ENCODE measurements around the gene LYZL6.
"Not testable (repeated sequence)": the region's sequence is repeated elsewhere in the genome, so short reads cannot be mapped to it uniquely, and the experiment has no call there.

The LYZL6 gene

DNA sequence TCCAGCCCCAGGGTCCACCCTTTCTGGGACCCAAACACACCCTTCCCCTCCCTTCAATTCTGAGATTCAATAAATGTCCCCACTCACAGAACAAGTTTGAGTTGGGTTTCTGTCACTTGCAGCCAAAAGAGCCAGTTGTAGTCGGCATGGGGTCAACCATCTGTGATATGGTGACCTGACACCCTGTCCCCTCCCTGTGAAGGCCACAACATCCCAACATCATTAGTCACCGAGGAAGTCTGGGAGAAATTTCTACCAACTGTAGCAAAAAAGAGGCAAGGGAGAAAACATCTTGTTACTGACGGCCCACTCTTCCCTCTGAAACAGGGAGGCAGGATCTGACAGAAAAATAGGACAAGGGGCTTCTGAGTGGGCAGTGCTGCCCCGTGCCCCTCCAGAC lies 638 bp upstream of the LYZL6 start:
- DNase-seq, result no peak

DNA sequence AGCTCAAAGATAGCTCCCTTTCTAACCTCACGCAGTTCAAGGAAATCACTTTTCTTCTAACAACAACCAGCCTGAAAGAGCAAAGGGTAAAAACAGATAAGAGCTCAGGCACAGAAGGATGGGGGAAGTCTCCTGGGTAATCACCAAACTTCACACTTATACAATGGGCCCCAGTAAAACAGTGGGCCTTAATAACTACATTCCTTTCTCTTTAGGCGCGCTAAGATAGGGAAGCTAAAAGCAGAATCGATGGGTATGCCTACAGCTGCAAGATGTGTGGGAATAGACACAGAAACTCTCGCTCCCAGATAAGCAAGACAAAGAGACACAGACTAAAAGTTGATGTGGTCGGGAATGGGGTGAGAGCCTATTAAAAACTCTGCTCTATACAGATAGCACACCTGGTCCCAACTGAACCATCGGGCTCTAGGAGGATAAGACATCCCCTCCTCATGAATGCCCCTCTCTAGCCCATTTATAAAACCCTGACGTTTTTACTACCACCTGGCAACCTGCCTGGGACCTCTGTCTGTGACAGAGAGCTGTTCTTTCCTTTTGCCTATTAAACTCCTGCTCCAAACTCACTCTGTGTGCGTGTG lies 826 bp downstream of the LYZL6 start:
- peak; percentile 80 for DNase-seq

DNA sequence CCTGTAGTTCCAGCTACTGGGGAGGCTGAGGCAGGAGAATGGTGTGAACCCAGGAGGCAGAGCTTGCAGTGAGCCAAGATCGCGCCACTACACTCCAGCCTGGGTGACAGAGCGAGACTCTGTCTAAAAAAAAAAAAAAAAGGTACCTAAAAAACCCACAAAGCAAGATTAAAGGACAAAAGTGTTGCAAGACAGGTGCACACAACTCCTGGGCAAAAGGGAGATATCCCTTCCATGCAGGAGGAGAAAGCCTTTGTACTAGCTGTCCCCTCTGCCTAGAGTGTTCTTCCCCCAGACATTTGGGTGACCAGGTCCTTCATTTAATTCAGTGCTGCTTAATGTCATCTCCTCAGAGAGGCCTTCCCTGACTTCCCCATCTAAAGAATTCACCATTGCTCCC lies 5.0 kb downstream of the LYZL6 start:
- not testable (repeated sequence) for DNase-seq

DNA sequence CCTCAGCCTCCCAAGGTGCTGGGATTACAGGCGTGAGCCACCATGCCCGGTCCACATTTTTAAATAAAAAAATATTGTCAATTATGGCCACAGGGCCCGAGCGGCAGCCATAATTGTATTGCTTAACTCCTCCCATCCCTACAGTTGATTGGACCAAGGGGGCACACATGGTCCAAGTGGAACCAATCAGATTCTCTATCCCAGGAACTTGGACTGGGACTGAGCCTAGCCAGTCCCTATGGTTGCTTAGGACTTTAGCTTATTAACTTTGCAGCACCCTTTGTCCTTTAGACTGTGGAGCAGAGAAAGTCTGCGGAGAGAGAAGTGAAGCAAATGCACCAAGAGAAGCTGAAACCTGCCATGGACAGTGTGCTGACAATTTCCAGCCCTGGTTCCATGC lies 7.5 kb downstream of the LYZL6 start:
- no peak for DNase-seq

- DNase-seq, result no peak
Measured at GRCh38 chr17:35934760-35935159, 8.8 kb downstream of the LYZL6 start.

DNA sequence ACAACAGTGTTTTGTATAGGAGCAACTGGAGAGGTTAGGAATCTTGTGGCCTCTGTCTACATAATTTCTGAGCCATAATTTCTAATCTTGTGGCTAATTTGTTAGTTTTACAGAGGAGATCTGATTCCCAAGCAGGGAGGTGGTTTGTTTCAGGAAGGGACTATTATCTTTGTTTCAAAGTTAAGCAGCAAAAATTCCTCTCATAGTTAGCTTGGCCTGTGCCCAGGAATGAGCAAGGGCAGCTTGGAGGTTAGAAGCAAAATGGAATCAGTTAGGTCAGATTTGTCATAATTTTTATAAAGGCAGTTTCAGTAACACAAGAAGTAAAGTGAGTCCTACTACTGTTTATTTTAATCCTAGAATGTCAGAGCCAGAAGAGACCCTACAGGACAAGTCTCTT lies 10.9 kb downstream of the LYZL6 start:
- DNase-seq, result no peak

- no peak for DNase-seq
Measured at GRCh38 chr17:35931794-35932425, 11.6 kb downstream of the LYZL6 start.

GRCh38 chr17:35930211-35931065 lies 13.1 kb downstream of the LYZL6 start, which contains the start of gene RDM1:
Gene RDM1, minus strand, starts transcription at chr17:35930773. Its CDS starts 46 bp downstream, at chr17:35930727.
- DNase-seq, result peak; percentile 89

DNA sequence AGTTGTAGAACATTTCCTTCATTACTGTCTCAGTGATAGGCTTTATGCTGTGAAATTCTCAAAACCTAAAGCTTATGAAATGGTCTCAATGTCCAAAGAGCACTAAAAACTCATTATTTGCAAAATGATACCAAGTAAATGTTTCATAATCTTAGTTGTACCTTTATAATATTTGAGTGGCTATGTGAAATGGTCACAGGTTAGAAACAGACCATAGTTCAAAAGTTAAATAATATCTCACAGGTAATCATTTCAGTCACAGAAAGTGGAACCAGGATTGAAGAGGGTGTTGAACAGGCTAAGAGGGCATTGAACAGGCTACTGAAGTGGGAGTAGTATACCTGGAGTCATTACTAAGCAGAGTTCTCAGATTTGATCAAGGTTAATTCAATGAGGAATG lies 15.8 kb downstream of the LYZL6 start:
- DNase-seq, result no peak

- no peak for DNase-seq
Measured at GRCh38 chr17:35923609-35924114, 19.9 kb downstream of the LYZL6 start.

- peak; percentile 12 for DNase-seq
Measured at GRCh38 chr17:35920229-35920628, 23.3 kb downstream of the LYZL6 start.

DNA sequence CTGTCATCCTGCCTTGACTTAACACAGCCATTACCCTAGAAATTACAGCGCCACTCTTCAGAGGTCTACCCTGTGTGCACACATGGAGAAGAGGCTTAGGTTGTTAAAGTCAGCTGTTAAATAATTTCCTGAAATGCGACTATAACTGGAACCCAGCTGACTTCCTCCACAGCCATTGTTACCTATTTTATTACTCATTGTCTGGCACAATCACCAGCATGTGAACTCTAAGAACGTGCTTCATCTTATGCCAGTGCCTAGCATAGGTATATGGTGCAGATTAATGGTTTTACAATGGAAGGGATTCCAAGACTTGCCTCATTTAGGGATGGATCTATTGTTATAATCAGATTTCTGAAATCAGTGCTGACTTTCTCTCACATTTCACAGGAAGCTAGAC lies 24.8 kb downstream of the LYZL6 start:
- DNase-seq, result no peak

DNA sequence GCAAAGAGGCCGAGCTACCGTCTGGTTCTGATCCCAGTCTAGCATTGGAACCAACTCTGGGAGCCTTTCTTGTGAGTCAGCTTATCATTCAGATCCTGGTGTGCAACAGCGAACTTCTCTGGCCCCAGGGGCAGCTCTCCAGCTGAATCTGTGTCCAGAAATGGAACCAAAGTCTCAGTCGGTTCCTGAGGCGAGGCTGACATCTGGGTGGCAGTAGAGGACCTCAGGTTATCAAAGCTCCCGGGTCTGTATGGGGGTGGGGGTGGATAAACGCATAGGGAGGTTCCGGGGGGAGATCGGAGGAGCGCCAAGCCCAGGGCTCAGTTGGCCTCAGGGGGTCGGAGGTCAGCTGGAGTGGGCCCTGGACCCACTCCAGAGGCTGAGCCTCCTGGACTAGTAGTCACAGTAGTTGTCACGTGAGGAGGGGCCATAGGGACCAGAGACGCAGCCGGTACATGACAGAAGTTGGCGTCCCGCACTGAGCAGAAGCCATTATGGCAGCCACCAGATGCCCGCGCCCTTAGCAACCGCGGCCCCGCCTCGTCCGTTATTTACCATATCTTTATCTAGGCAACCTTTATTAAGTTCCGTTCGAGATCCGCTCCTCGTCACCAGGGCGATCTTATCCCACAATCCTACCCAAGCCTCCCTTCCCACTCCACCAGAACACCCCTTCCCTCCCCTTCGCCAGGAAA lies 25.8 kb downstream of the LYZL6 start:
- no peak for DNase-seq

DNA sequence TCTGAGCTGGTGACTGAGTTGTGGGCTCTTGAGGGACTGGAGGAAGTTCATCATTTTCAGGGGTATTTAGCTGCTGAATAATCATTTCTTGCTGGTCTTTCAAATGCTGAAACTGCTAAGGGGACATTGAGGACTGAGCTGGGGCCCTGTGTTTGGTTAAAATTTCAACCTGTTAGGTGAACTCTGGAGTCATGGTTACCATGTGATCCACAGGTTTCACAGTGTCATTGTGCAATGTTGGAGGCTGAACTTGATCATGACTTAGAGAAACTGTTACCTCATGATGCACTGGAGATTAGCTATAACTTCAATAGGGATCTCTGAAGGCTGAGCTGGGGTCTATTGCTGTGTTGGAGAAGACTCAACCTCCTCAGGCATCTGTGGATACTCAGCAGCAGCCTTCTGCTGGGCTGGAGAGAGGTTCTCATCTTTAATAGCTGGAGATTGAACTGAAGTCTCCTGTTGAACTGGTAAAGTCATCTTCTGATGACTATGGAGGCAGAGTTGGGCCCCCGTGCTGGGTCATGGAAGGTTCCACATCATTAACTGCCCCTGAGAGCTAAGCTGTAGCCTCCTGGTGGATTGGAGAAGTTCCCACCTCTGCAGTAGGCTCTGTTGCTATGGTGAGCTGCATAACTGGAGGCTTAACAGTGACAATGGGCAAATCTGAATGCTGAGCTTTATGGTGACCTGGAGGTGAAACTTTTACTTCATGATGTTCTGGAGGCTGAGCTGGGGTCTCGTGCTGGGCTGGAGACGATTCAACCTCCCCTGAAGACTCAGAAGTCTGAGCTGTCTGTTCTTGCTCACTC lies 28.2 kb downstream of the LYZL6 start:
- no peak for DNase-seq

DNA sequence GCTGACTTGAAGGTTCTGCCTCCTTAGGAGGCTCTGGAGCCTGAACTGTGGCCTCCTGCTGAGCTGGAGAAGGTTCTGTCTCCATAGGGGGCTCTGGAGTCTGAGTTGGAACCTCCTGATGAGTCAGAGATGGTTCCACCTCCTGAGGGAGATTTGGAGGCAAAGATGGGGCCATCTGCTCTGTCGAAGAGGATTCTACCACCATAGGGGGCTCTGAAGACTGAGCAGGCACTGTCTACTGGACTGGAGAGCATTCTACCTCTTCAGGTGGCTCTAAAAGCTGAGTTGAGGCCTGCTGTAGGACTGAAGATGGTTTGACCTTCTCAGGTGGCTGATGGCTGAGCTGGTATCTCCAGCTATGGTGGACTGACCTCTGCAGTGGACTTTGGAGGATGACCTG lies 29.2 kb downstream of the LYZL6 start:
- no peak for DNase-seq

DNA sequence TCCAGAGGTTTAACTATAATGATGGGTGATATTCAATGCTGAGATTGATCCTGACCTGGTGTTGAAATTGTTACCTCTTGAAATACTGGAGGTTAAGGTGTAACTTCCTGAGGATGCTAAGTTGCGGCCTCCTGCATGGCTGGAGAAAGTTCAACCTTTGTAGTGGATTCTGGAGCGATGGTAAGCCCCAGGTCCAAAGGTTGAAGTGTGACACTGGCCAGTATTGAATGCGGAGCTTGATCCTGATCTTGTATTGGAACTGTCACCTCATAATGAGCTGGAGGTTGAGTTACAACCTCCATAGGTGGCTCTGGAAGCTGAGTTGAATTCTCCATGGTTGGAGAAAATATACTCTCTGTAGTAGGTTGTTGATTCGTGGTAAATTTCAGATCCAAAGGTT lies 29.9 kb downstream of the LYZL6 start:
- DNase-seq, result no peak

DNA sequence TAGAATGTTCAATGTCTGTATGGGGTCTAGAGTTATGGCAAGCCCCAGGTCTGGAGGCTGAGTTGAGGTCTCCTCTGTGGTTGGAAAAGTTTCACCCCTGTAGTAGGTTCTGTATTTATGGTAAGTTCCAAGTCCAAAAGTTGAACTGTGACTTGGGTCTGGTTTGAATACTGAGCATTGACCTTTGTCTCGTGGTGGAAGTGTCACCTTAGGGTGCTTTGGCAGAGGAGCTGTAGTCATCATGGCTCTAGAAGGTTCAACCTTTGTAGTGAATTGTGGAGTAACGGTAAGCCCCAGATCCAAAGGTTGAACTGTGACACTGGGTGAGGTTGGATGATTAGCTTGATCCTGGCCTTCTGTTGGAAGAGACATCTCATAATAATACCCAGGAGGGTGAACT lies 30.6 kb downstream of the LYZL6 start:
- DNase-seq, result no peak

DNA sequence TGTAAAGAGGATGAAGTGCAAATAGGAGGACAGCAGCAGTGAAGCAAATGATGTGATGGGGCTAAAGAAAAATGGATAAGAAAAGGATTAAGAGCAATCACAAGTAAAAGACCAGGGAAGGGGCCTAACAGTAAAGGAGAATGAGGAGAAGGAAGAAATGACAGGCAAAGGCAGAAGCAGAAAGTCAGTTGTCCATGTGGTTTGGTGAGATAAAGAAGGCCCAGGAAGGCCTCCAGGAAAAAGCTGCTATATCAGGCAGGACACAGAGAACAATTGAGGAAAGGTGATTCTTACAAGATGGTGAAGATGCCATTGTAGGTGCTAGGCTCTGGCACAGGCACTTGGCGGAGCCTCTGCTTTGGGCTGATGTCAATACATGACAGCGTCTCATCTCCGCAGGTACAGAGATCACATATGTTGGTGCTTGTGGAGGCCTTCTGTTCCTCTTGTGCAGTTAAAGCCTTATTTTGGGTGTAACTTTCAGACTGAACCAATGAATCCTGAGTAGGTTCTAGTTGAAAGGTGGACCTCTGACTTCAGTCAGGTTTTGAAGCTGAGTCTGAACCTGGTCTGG lies 31.1 kb downstream of the LYZL6 start:
- DNase-seq, result peak; percentile 77

GRCh38 chr17:35909408-35909807 lies 34.1 kb downstream of the LYZL6 start:
- no peak for DNase-seq

GRCh38 chr17:35907691-35908090 lies 35.8 kb downstream of the LYZL6 start:
- DNase-seq, result no peak

DNA sequence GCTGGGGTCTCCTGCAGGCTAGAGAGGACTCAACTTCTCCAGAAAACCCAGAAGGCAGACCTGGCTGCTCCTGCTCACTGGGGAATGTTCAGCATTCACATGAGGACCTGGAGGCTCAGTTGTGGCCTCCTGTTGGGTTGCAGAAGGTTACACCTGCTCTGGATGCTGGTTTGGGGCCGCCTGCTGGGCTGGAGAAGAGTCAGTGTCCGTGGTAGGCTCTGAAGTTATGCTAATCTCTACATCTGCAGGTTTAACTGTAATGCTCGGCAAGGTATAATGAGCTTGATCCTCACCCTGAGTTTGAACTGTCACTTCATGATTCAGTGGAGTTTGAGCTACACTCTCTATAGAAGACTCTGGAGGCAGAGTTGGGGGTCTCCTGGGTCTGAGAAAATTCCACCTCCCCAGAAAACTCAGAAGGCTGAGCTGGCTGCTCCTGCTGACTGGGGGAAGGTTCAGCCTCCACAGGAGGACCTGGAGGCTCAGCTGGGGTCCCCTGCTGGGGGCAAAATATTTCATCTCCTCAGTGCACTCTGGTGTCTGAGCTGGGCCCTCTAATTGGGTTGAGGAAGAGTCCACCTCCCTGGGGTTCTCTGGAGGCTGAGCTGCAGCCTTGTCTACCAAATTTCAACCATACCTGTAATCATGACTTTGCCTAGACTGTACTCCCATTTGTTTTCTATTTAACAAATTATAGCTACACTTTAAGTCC lies 36.4 kb downstream of the LYZL6 start:
- DNase-seq, result no peak

All from hematopoietic multipotent progenitor cell treated with erythropoietin and hydrocortisone succinate and interleukin-3 and kit ligand, for 8 days (in vitro differentiated cells).